ENCODE measurements around the gene TUBE1.
"Not testable (repeated sequence)": the region's sequence is repeated elsewhere in the genome, so short reads cannot be mapped to it uniquely, and the experiment has no call there.

TUBE1 gene

DNA sequence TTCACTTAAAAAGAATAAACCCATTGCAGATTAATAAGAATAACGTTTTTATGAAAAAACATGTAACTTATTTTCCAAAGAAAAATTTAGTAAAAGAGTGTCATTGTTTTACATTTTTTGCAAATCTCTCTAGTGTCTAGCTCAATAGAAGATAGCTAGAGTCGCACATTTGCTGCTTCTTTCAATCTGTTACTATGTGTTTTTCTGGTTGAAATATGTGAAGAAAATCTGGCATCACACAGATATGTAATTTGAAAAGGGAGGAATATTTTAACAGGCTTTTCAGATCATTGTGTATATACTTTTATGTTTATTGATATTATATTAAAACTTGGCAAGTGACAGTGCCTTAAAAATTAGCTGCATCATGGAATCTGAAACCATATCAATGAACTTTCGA is 24.3 kb downstream of the TUBE1 start:
- DNase-seq (ENCODE audit: low spot score): no peak

DNA sequence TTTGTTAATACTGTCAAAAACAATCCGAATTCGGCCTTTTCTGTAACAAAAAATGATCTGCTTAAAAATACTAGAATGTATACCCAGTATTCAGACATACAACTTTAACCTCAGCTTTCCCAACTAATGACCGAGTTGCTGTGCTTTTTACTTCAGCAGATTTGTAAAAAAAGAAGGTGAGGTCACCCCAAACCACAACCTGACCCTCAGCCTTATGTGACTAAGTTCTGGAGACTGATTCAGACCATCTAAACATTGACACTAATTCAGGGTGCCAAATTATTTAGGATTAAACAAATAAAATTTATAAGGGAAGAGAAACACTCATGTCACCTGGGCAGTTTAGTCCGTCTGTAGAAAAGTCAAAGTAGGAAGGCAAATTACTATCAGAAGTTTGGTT is 25.7 kb downstream of the TUBE1 start:
- no peak for DNase-seq (ENCODE audit: low spot score)

DNA sequence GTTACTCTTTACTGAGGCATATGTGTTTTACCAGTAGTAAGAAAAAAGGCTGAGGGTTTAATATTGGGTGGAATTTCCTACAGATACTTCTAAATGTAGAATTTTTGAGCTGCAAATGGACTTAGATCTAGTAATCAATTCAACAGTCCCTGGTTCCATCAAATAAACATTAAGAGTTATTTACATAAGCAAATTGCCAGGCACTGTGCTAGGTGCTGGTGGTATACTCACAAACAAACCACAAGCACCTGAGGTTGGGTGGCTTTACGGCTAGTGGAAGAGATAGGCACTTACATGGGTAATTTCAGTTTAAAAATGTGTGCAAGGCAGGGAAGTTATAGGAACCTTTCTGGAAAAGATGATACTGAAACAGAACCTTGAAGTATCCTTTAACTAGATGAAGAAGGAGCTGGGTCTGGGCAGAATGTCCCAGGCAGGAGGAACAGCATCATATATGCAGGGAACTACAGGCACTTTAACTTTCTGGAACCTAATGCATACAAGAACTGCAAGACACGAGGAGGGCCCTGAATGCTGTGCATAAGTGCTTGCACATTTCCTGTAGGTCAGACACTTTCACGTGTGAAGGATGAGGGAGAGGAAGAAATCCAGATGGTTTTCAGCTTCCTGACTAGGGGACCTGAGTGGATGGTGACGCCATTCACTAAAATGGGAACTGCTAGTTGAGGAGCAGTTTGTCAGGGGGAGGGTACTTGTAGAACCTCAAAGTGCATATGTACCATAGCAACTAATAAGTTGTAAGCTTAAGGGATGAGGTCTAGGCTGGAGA is 28.8 kb downstream of the TUBE1 start:
- no peak for DNase-seq (ENCODE audit: low spot score)

DNA sequence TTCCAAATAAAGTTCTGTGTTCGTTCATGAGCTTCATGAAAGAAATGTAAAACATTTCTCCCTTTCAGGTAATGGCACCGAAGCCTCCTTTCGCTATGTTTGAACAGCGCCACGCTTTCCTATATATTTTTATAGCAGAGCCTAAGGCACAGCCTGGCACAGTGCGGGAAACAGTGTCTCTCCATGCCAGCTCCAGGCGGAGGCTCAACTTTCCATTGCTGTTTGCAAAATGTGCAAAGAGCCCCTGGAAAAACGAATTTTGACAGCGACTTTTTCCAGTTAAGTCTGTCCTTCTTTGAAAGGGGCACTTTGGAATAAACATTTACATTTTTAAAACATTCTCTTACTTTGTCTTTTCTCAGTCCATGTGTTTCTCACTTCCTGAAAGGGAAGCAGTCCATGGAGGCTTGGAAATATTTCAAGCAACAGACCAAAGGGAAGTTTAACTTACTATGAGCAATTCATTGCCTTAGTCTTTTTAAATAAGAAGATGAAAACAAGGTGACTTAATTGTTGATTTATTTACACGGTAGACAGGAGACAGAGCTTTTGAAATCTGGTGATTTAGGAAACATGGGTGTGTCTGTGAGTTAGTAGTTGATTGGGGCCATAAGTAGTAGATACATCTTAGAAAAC is 32.6 kb downstream of the TUBE1 start:
- no peak for DNase-seq (ENCODE audit: low spot score)

DNA sequence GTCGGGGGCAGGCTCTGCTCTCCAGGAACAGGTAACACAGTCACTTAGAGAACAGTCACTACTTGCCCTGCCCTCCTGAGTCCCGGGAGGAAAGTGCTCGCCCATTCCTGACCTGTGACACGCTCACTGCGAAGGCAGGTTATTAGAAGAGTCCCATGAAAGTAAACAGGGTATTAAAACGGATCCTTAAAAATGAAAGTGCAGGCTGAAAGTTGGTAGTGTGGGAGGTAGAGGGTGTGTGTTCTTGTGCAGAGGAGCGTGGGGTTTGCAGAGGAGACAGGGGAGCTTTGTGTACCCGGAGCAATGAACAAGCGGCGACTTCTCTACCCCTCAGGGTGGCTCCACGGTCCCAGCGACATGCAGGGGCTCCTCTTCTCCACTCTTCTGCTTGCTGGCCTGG is 33.3 kb downstream of the TUBE1 start, which contains the start of gene CCN6:
Gene CCN6, plus strand, starts transcription at position 104 of the 400 bp plus-strand sequence. Its CDS starts 254 bp downstream, at position 358.
- DNase-seq (ENCODE audit: low spot score): no peak

DNA sequence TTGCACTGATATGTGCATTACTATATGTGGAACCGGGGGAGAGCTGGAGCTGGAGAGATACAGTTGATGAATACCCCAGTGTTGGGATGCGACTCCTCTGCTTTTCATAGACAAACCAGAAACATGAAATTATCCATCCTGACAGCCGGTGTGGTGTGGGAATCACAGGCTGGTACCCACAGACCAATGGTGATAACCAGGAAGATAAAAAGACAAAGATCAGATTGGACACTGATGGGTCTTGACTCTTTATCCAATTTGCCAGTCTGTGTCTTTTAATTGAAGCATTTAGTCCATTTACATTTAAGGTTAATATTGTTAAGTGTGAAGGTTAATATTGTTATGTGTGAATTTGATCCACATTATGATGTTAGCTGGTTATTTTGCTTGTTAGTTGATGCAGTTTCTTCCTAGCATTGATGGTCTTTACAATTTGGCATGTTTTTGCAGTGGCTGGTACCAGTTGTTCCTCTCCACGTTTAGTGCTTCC is 36.0 kb downstream of the TUBE1 start:
- not testable (repeated sequence) for DNase-seq (ENCODE audit: low spot score)

DNA sequence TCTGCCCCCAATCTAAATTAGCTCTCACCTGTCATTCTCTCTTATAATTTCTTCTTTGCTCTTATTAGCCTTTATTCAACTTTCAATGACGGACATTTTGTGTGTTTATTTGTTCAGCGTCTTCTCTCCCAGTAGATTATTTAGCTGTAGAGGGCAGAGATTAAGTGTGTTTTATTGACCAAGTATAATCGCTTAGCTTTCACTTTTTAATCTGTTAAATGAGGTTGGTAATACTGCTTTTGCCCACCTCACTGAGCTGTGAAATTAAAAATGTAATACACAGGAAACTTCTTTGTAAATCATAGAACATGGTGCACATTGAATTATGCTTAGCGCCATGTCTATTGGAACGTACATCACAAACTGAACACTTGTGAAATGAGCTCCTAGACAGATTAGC is 36.9 kb downstream of the TUBE1 start:
- DNase-seq (ENCODE audit: low spot score): no peak

DNA sequence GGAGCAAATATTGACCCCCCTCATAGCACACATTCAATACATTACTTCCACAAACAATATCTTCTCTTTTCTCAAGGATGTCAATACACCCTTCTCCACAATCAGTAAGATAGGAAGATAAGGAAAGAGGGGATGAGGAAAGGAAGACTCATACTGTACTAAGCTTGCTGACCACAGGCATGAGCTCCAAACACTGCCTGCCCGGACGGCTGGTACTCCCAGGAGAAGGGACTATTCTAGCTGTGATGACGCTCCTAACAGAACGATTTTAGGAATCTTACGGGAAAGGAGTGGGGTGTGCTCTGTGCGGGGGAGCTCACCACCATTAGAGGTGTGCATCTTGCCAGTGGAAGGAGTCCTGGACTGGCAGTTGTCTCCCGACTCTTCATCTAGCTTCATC is 37.3 kb downstream of the TUBE1 start:
- DNase-seq (ENCODE audit: low spot score): no peak

DNA sequence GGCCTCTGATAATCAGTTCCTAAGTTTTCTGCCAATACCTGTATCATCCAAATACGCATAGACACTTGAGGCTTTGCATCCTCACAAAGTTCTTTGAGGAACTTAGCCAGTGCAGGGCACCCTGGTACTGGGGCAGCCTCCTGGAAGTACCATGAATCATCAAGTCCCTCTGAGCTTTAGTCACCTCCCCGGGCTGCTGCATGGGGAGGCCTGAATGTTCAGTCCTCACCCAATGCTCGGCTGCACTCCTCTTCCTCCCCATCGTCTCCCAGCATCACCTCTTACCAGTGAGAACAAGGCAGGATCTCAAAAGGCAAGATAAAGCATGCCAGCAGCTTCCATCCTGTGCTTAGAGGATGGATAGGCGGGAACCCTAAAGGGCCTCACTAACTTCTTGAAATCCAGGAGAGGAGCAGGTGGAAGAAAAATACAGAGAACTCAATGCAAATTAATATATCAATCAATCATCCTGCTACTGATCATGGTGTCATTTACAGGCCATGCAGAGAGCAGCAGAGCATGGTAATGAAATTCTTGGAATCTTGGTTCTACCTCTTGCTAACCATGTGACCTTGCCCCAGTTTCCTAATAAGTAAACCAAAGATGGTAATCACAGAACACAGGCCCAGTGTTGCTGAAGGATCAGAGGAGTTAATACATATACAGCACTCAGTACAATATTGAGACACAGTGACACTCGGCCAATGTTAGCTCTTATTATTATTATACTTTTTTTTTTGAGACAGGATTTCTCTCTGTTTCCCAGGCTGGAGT is 38.1 kb downstream of the TUBE1 start:
- DNase-seq (ENCODE audit: low spot score): no peak

DNA sequence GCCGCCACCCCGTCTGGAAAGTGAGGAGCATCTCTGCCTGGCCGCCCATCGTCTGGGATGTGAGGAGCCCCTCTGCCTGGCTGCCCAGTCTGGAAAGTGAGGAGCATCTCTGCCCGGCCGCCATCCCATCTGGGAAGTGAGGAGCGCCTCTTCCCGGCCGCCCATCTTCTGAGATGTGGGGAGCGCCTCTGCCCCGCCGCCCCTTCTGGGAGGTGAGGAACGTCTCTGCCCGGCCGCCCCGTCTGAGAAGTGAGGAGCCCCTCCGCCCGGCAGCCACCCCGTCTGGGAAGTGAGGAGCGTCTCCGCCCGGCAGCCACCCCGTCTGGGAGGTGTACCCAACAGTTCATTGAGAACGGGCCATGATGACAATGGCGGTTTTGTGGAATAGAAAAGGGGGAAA is 39.8 kb downstream of the TUBE1 start:
- DNase-seq (ENCODE audit: low spot score): not testable (repeated sequence)

DNA sequence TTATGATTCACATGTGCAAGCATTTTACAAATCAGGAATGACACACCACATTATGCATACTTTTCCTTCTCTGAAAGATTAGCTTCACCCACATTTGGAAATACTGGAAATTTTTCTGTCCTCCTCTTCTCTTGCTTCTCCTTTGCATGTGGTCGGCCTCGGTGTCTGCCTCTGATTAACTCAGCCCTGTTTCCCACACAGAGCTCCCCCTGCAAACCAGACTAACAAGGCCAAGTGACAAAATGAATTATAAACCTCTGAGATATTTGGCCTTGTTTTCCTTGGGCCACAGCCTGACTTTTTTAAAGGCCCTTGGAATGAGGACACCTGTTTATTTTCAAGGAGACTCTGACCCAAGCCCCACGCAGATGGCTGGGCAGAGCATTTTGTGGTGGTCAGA is 42.4 kb downstream of the TUBE1 start:
- DNase-seq (ENCODE audit: low spot score): no peak

DNA sequence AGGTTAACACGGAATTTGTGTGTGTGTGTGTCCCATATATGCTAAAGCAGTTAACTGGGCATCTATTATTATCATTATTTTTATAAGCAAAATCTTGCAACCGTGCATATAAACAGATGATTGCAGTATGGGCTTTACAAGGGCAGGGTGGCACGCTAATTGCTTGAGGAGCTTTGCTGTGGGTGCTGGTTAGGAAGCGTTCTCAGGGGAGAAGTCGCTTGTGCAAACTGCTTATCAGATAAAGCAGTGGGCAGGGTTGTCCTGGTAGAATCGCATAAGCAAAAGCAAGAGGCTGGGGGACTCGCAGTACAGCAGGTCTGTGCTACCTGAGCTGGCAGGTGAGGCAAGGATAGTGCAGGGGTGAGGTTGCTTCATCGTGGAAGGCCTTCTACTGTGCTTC is 43.1 kb downstream of the TUBE1 start:
- no peak for DNase-seq (ENCODE audit: low spot score)

DNA sequence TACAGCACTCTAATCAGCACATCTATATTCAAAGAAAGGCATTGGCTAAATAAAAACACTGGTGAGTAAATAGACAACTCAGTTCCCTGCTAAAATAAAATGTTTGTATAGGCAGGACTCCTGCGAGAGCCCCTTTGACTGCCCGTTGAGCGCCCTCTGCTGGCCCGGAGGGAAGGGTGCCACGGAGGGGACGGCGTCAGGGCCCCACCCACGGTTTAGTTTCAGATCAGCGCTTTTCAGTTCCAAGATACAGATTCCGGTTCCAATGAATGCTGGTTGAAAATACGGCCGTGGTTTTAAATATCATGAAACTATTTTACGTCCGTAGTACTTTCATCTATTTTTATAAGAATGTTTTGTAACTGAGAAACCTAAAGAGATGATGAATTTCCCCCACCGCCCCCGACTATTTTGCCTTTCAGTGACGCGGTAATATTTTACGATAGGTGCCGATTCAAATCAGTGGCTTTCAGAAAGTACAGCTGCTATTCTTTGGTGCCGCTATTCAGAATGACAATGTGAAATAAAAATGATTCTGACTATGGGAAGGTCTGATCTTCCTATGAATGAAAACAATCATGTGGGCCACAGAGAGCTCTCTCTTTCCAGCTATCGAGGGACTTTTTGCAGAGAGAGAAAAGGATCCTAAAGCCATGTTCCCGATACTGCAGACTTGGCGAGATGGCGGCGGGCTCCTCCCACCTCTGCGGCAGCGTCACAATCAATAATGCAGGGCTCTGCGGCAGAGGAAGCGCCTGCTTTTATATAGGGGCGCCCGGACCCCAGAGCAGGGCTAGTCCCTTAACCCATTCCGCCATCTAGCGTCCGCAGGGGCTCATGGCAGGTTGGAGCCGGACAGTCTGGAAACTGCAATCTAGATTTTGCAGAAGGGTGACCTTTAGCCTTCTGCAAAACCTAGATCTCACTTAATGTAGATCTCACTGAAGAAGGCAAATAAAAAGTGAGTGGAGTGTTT is 44.0 kb downstream of the TUBE1 start:
- DNase-seq (ENCODE audit: low spot score): peak; percentile 95

DNA sequence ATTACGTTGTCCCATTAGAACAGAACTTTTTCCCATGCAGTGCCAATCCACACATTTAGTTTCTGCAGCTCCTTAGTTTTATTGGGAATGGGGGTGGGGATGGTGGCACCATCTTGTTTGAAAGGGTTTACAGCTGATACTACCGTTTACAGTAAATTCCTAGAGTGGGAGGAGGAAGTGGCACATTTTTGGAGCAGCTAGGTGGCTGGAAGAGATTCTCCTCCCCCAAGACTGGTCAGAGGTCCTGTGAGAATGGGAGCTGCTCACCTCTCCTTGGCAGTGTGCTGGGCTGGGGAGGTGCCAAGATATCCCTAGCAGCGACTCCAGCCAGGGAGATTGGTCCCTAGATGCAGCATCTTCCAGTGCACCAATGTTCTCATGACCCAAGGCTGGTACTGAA is 45.7 kb downstream of the TUBE1 start:
- no peak for DNase-seq (ENCODE audit: low spot score)

DNA sequence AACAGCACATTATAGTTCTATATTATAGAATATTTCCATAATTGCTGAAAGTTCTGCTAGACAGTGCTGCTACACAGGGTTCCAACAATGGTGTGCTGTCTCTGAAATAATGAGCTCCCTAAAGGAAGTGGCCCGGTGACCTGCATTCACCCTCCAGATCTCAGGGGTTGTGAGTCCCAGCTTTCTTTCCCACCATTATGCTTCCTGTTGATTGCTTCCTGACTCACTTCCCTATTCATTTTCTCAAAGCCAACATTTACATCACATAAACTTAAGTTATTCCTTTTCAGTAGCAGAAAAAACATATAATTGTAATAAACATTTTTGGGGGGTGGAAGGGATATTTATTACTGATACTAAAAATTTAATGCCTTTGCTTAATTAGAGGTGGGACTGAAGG is 46.3 kb downstream of the TUBE1 start:
- no peak for DNase-seq (ENCODE audit: low spot score)

DNA sequence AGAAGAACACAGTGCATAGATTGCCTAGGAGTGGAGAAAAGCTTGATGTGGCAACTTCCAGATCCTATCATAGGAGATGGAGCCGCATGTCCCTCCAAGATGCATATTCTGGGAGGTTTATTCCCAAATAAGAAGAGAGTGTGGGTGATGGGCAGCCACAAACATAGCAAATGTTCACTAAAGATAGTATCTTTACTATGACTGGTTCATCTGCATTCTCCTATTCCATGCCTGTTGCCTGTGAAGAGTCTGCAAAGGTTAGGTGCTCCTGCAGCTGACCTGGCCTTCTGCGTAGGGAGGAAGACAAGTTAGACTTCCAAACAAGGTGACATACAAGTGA is 47.9 kb downstream of the TUBE1 start:
- DNase-seq (ENCODE audit: low spot score): no peak

DNA sequence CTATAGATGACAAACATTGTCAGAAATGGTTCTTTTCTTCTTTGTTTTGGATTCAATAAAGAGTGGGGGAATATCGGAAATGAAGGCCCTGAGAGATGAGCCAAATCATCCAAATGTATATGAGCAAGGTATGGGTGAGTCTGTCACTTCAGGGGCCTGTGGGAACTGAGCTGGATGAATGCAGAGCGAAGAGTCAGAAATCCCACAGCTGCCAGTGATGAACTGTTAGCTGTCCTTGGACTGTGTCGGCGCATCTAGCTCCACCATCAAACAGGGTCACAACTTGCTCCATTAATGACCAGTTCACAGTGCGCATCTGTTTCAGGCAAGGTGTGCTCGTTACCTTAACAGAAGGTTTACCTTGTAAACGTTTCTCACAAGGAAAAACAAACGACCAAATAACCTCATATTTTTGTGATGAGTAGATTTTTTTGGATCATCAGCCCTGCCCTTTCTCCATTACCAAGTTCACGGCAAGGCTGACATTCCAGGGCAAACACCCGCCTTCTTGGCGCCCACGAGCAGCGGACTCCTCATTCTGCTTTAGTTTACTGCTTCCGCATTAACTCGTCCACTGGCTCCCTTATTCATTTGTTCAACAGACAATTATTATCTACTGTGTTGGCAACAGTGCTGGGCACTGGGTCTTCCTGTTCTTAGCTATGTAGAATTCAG is 48.4 kb downstream of the TUBE1 start:
- DNase-seq (ENCODE audit: low spot score): no peak

DNA sequence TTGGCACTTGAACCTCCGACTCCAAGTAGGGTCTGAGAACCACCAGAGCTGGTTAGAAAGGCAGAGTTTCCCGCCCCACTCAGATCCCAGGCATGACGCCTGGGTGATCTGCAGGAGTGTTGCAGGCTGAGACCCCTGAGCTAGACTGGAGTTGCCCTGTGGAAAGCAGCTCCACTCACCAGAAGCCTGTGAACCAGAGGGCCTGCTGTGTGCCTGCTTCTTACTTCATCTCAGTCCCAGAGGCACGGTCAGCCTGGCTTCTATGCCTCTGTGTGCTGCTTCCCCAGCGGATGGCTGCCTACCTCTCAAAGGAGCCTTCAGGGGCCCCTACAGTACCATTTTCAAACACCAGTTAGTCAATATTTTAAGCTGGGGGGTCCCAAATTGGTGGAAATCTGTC is 49.0 kb downstream of the TUBE1 start:
- no peak for DNase-seq (ENCODE audit: low spot score)

DNA sequence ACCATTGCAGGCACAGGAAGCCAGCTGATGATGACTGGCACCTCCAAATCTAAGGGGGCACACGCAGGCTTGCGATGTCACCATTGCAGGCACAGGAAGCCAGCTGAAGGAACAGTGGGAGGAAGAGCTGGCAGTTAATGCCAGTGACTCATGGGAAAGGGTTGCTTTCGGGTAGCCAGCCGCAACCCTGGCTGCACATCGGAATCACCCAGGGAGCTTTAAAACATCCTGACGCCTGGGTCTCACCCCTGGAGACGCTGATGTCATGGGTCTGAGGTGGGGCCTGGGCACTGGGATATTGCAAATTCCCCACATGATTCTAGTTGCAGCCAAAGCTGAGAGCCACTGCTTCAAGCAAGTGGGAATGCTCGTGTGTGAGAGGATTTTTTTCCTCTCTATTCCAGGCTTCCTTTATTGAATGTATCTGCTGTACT is 49.5 kb downstream of the TUBE1 start:
- no peak for DNase-seq (ENCODE audit: low spot score)

DNA sequence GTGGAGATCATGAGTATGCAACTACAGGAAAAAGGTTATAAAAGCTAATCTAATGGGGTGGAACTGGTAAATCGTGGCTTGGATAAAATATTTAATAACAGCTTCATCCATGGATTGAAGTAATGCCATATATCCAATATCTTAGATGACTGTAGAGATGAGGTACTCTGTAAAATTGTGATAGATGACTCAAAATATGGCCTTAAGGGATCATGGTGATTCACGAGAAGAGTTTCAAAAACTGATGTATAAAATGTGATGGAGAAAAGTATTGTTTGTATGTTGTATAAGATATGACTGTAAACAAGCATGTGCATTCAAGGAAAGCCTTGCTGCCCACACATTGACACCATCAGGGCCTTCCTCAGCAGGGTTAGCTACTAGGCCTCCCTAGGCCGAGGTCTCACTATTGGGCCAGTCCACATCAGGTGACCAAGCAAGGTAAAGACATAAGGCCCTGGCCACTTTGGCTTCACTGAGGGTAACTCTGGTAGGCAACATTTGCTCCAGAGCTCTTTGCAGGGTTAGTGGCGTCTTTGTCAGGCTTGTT is 51.1 kb downstream of the TUBE1 start:
- DNase-seq (ENCODE audit: low spot score): no peak

DNA sequence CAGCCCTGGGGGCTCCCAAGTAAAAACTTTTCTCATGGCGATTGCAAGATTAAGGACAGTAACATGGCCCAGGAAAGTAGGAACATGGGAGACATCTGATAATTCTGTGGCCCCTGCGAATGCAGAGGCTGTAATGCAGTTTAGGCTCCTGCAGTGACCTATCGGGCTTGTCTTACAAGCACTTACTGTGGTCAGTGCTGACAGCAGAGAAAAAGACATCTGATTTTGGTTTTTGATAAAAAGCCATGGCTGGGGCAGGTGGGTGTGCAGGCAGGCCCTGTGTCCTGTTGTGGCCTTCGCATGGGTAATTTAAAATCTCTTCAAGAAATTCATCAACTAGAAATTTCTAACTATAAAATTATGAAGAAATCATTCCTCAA is 52.7 kb downstream of the TUBE1 start:
- DNase-seq (ENCODE audit: low spot score): no peak

Measured in cerebellar cortex (tissue), 1 donor.